Keratinocyte (primary cell): ENCODE measurements around the gene ULK2. TPM values are rescaled to one million over a fixed set of nuclear protein-coding genes. Genes with fewer than 3 reads are reported as not detected.
A peak's percentile ranks its signal among the peaks of the same experiment; 100 is the strongest.

ENCODE experiments used
- DNase-seq: peaks from one replicate; pipeline ENCODE4 v3.0.0-alpha.2; 2011; ENCODE audit warnings: low read depth, missing footprints, low spot score
- FAIRE-seq: peaks from 2 replicates; lab custom pipeline; 2011; peaks lifted over from hg19 to GRCh38; lab: Jason Lieb, UNC
- H2AFZ ChIP-seq: 2 replicates; pipeline ENCODE4 v1.6.0; 2012; ENCODE audit warnings: low read length, control low read depth, inconsistent platforms; ENCODE audit not compliant: control insufficient read depth
- H3K27ac ChIP-seq: 2 replicates; pipeline ENCODE4 v1.5.1; 2011; ENCODE audit warnings: low read length; ENCODE audit not compliant: control insufficient read depth, insufficient read depth
- H3K27me3 ChIP-seq: 3 replicates; pipeline ENCODE4 v1.6.0; 2011; ENCODE audit warnings: low read length; ENCODE audit not compliant: control insufficient read depth, insufficient read depth; ENCODE audit errors: extremely low read depth
- H3K36me3 ChIP-seq, 2 experiments: 2 replicates in 1 of 2; 3 replicates in 1 of 2; pipeline ENCODE4 v1.5.1; 2011; ENCODE audit warnings: low read length in 2 of 2, mild to moderate bottlenecking in 1 of 2; ENCODE audit not compliant: control insufficient read depth in 2 of 2, insufficient read depth in 2 of 2; ENCODE audit errors: extremely low read depth in 1 of 2
- H3K4me1 ChIP-seq: 3 replicates; pipeline ENCODE4 v1.5.1; 2011; ENCODE audit warnings: low read length; ENCODE audit not compliant: control insufficient read depth, insufficient read depth; ENCODE audit errors: extremely low read depth
- H3K4me2 ChIP-seq: 3 replicates; pipeline ENCODE4 v1.6.0; 2011; ENCODE audit warnings: low read depth, low read length; ENCODE audit not compliant: control insufficient read depth, insufficient read depth; ENCODE audit errors: extremely low read depth
- H3K4me3 ChIP-seq, 3 experiments: fragments of 200-600 bp in 1 of 3; sonication (generic) in 1 of 3; 2 replicates in 2 of 3; 3 replicates in 1 of 3; pipeline ENCODE4 v1.5.1; 2011 to 2016; ENCODE audit warnings: low read length in 3 of 3, mild to moderate bottlenecking in 3 of 3, control low read depth in 2 of 3, inconsistent platforms in 1 of 3, low read depth in 1 of 3, mixed read lengths in 1 of 3, mixed run types in 1 of 3, moderate library complexity in 1 of 3; ENCODE audit not compliant: control insufficient read depth in 2 of 3, insufficient read depth in 2 of 3; ENCODE audit errors: extremely low read depth in 1 of 3
- H3K79me2 ChIP-seq: 2 replicates; pipeline ENCODE4 v1.6.0; 2012; ENCODE audit warnings: low read length; ENCODE audit not compliant: control insufficient read depth, insufficient read depth
- H3K9ac ChIP-seq: 3 replicates; pipeline ENCODE4 v1.6.0; 2011; ENCODE audit warnings: low read length; ENCODE audit not compliant: control insufficient read depth, insufficient read depth; ENCODE audit errors: extremely low read depth
- H3K9me1 ChIP-seq: 3 replicates; pipeline ENCODE4 v1.6.0; 2011; ENCODE audit warnings: low read length; ENCODE audit not compliant: control insufficient read depth, insufficient read depth; ENCODE audit errors: extremely low read depth
- H3K9me3 ChIP-seq: 2 replicates; pipeline ENCODE4 v1.5.1; 2012; ENCODE audit warnings: low read depth, low read length; ENCODE audit not compliant: control insufficient read depth
- H4K20me1 ChIP-seq: 3 replicates; pipeline ENCODE4 v1.6.0; 2011; ENCODE audit warnings: low read length; ENCODE audit not compliant: control insufficient read depth, insufficient read depth; ENCODE audit errors: extremely low read depth
- CTCF ChIP-seq, 3 experiments: IDR thresholded peaks in 1 of 3; conservative IDR thresholded peaks in 1 of 3; optimal IDR thresholded peaks in 1 of 3; 2 replicates in 2 of 3; 3 replicates in 1 of 3; pipeline versions ENCODE3 to v1.5.1; 2011; ENCODE audit warnings: low read length in 3 of 3, mild to moderate bottlenecking in 3 of 3, moderate library complexity in 2 of 3, control low read depth in 1 of 3, inconsistent platforms in 1 of 3; ENCODE audit not compliant: insufficient read depth in 2 of 3; ENCODE audit errors: extremely low read depth in 1 of 3
- EZH2 ChIP-seq: IDR thresholded peaks from one replicate; pipeline ENCODE4 v1.6.1; 2012; ENCODE audit warnings: inconsistent platforms, mild to moderate bottlenecking, low read length, moderate library complexity
- dilution Hi-C: fragments of 300-500 bp; cut with MboI; formaldehyde crosslinking; loops from one replicate; pipeline ENCODE4 v1.7.0; 2020; ENCODE audit warnings: low sequenced_read_pairs; ENCODE audit not compliant: extremely low pct_ligation_motif_present
- polyA plus RNA-seq, 5 experiments: library from polyadenylated mRNA; depleted of rRNA in 3 of 5; stranded (reverse) in 3 of 5; stranded (forward) in 1 of 5; unstranded in 1 of 5; fragments of >200 nt; gene quantifications; 1 replicate in 1 of 5; 2 replicates in 3 of 5; 3 replicates in 1 of 5; pipeline versions ENCODE4 v1.2.1 to v1.2.3, GENCODE V29; 2011 to 2012; ENCODE audit warnings: missing spikeins in 2 of 5, low read depth in 1 of 5, low replicate concordance in 1 of 5
- small RNA-seq, 3 experiments: library from RNA; depleted of rRNA; stranded (forward); fragments of <200 nt; gene quantifications; one replicate each; pipeline ENCODE3, GENCODE V24; 2012; ENCODE audit warnings: low read depth in 3 of 3, low replicate concordance in 1 of 3; ENCODE audit not compliant: insufficient read length in 3 of 3

Gene ULK2
- polyA plus RNA-seq, 1 donor (not counting 4 experiments of a cell fraction or from before 2014, with no cell fraction given) = 22.1 TPM

GRCh38 chr17:19724501-19725420 is 143.0 kb downstream of the ULK2 start:
- DNase-seq (no peak), FAIRE-seq (no peak)
- Histone ChIP-seq H3K4me2 (peak overlapping the region; percentile 82), H3K4me3 (peak overlapping the region in 2 of 3 experiments; percentile 16 to 55), H3K9me1 (no peaks in the 10 kb centered on the region), H3K27me3 (no peaks in the 10 kb centered on the region), H3K4me1 (peaks cover 46% of the 10 kb centered on the region), H3K9ac (peak overlapping the region; percentile 57), H3K9me3 (no peaks in the 10 kb centered on the region), H3K36me3 (no peaks in the 10 kb centered on the region), H3K27ac (peak overlapping the region; percentile 71), H2AFZ (peak overlapping the region; percentile 82), H3K79me2 (no peaks in the 10 kb centered on the region), H4K20me1 (no peaks in the 10 kb centered on the region)
- dilution Hi-C loops = no loop called here
- no peak for TF ChIP-seq EZH2
- no peak for TF ChIP-seq CTCF (optimal IDR thresholded peaks at IDR 0.05 in 1 of 3, IDR thresholded peaks at IDR 0.05 in 1 of 3, conservative IDR thresholded peaks at IDR 0.05 in 1 of 3; ENCODE audit: extremely low read depth in 1 of 3, insufficient read depth in 2 of 3, low read length in 3 of 3)

- Histone ChIP-seq H4K20me1 (no peaks in the 10 kb centered on the region), H3K4me3 (peak overlapping the region in 2 of 3 experiments; percentile 16 to 55), H3K4me1 (peaks cover 54% of the 10 kb centered on the region), H3K27ac (peak overlapping the region; percentile 71), H2AFZ (peak overlapping the region; percentile 82), H3K9me3 (no peaks in the 10 kb centered on the region), H3K4me2 (peak overlapping the region; percentile 82), H3K9me1 (no peaks in the 10 kb centered on the region), H3K79me2 (no peaks in the 10 kb centered on the region), H3K9ac (peak overlapping the region; percentile 57), H3K27me3 (no peaks in the 10 kb centered on the region), H3K36me3 (no peaks in the 10 kb centered on the region)
- FAIRE-seq (peak; percentile 95), DNase-seq (peak; percentile 75)
- dilution Hi-C loops = no loop called here
- TF ChIP-seq EZH2 = no peak
- TF ChIP-seq CTCF (optimal IDR thresholded peaks at IDR 0.05 in 1 of 3, IDR thresholded peaks at IDR 0.05 in 1 of 3, conservative IDR thresholded peaks at IDR 0.05 in 1 of 3; ENCODE audit: extremely low read depth in 1 of 3, insufficient read depth in 2 of 3, low read length in 3 of 3) = no peak
Measured at GRCh38 chr17:19723964-19724363, 143.8 kb downstream of the ULK2 start.

Small RNAs within 50 kb of the gene (small RNA-seq; reads per million reads assigned to genes)
- gene AC015726.2 = 0 reads per million in 3 experiments

Other genes starting within 250 kb of the ULK2 start
- gene ALDH3A2, start 219.2 kb downstream of the ULK2 start, polyA plus RNA-seq = 45.5 to 77.6 TPM (median 62.2 TPM) in 3 replicates
- gene SLC47A2, start 151.4 kb downstream of the ULK2 start, polyA plus RNA-seq = 0.15 to 2.2 TPM (median 0.88 TPM) in 3 replicates
- gene ALDH3A1, start 119.6 kb downstream of the ULK2 start, polyA plus RNA-seq = 2.0 to 8.4 TPM (median 5.8 TPM) in 3 replicates
- 20.1 to 30.8 TPM (median 26.5 TPM) in 3 replicates for gene AKAP10, start 109.9 kb upstream of the ULK2 start, polyA plus RNA-seq
- 20.6 to 27.4 TPM (median 20.9 TPM) in 3 replicates for gene SPECC1, start 141.4 kb upstream of the ULK2 start, polyA plus RNA-seq